Mucosa of descending colon (tissue), 3 donors: Measurements from ENCODE around the gene SLC10A7. TPM values are rescaled to one million over a fixed set of nuclear protein-coding genes. Genes with fewer than 3 reads are reported as not detected.
A peak's percentile ranks its signal among the peaks of the same experiment; 100 is the strongest.

Experiments
- ATAC-seq: fragments of 200-7000 bp; cut with Tn5 transposase; one replicate; pipeline ENCODE4 v1.9.1; 2020; ENCODE audit warnings: mild to moderate bottlenecking, moderate library complexity
- DNase-seq, 3 donors: peaks; one replicate each; pipeline ENCODE4 v3.0.0-alpha.2; 2020
- H3K36me3 ChIP-seq: fragments of 200-600 bp; one replicate; pipeline ENCODE4 v1.8.0; 2021; ENCODE audit warnings: low read depth, mild to moderate bottlenecking
- H3K4me1 ChIP-seq: fragments of 200-600 bp; one replicate; pipeline ENCODE4 v1.8.0; 2021; ENCODE audit warnings: low read depth, mild to moderate bottlenecking
- H3K4me3 ChIP-seq: fragments of 200-600 bp; one replicate; pipeline ENCODE4 v1.8.0; 2021; ENCODE audit warnings: mild to moderate bottlenecking
- H3K9me3 ChIP-seq: fragments of 200-600 bp; one replicate; pipeline ENCODE4 v1.8.0; 2021; ENCODE audit warnings: mild to moderate bottlenecking
- intact Hi-C, 2 donors: fragments of 100-400 bp; cut with DNase I in 1 of 2; cut with micrococcal nuclease in 1 of 2; formaldehyde crosslinking; loops; one replicate each; pipeline versions ENCODE4 v1.11.0 to v1.11.1; 2022; cut with DNase I, micrococcal nuclease
- total RNA-seq, 3 donors: library from RNA; stranded (reverse); fragmentation: NEBNext Ultra II Directional in 2 of 3; extraction: Animal tissue kit (Norgen Biotek cat#: 25700) in 2 of 3; gene quantifications; one replicate each; pipeline versions ENCODE4 v1.2.1 to v1.2.4, GENCODE V29; 2021 to 2023
- TF ChIP-seq, protein P1 (sequence below): fragments of 200-600 bp; IDR thresholded peaks from one replicate; pipeline ENCODE4 v1.8.0; 2022; ENCODE audit warnings: antibody characterized with exemption, mild to moderate bottlenecking
- donor health status: DM: no; HTN: no; CAD: no; lungs with moderate emphysema.
- donor health status: DM: no; HTN: no; CAD: no.
- donor health status: DM: no; HTN: yes; CAD: no.

The SLC10A7 gene
- total RNA-seq, 3 donors from 2014 or later: 10.8 to 18.4 (median 18.1) TPM

- ATAC-seq (no peak), DNase-seq (no peak)
- TF ChIP-seq, protein P1, sequence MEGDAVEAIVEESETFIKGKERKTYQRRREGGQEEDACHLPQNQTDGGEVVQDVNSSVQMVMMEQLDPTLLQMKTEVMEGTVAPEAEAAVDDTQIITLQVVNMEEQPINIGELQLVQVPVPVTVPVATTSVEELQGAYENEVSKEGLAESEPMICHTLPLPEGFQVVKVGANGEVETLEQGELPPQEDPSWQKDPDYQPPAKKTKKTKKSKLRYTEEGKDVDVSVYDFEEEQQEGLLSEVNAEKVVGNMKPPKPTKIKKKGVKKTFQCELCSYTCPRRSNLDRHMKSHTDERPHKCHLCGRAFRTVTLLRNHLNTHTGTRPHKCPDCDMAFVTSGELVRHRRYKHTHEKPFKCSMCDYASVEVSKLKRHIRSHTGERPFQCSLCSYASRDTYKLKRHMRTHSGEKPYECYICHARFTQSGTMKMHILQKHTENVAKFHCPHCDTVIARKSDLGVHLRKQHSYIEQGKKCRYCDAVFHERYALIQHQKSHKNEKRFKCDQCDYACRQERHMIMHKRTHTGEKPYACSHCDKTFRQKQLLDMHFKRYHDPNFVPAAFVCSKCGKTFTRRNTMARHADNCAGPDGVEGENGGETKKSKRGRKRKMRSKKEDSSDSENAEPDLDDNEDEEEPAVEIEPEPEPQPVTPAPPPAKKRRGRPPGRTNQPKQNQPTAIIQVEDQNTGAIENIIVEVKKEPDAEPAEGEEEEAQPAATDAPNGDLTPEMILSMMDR: no peak
- intact Hi-C loops: no loop called here
- no peaks in the 10 kb centered on the region for H3K4me1 ChIP-seq
- no peak overlapping the region for H3K4me3 ChIP-seq
- H3K36me3 ChIP-seq: no peaks in the 10 kb centered on the region
- H3K9me3 ChIP-seq: no peaks in the 10 kb centered on the region
Measured at GRCh38 chr4:146343776-146344175, 178.0 kb downstream of the SLC10A7 start.

DNA sequence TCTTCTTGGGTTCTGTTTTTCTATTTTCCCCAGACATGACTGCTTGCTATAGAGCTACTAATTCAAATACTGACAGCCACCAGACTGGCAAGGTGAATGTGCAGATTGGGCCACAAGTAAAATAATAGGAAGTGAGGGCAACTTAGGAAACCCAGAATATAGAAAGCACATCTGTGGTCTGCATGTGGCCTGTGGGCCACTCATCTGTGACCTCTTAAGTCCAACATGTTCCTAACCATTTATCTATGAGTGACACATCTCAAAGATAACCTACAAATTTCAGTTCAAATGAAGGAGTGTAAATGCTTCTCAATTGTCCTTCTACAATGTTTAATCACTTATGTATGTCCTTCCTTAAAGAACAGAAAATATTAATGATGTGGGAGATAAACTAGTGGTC is 178.5 kb downstream of the SLC10A7 start:
- DNase-seq (no peak), ATAC-seq (no peak)
- intact Hi-C loops: no loop called here
- Histone ChIP-seq H3K36me3 (no peaks in the 10 kb centered on the region), H3K4me3 (no peak overlapping the region), H3K4me1 (no peaks in the 10 kb centered on the region), H3K9me3 (no peaks in the 10 kb centered on the region)
- TF ChIP-seq, protein P1: no peak

- intact Hi-C loops: no loop called here
- Histone ChIP-seq H3K9me3 (no peaks in the 10 kb centered on the region), H3K4me3 (no peak overlapping the region), H3K36me3 (no peaks in the 10 kb centered on the region), H3K4me1 (no peaks in the 10 kb centered on the region)
- peak in 1 of 3 donors; percentile 69 for DNase-seq
- TF ChIP-seq, protein P1: no peak
- ATAC-seq: no peak
Measured at GRCh38 chr4:146342600-146343192, 179.0 kb downstream of the SLC10A7 start.

DNA sequence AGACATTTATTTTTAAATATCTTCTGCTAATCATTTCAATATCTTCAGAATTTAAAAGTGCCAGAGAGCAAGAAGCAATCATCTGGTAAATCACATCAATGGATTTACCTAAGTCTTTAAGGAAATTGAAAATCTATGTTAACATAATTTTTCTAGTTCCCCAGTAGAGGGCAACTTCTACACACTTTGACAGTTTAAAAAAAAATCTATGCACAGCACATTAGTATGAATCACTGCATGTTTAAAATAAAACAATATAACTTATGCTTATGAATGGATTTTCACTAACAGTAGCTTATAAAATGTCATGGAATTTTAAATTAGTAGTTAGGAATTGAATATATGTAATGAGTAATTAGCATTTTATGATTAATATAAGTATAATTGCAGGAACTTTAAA is 180.9 kb downstream of the SLC10A7 start:
- Histone ChIP-seq H3K4me1 (no peaks in the 10 kb centered on the region), H3K9me3 (no peaks in the 10 kb centered on the region), H3K36me3 (no peaks in the 10 kb centered on the region), H3K4me3 (no peak overlapping the region)
- TF ChIP-seq, protein P1: no peak
- ATAC-seq (no peak), DNase-seq (no peak)
- intact Hi-C loops: no loop called here

DNA sequence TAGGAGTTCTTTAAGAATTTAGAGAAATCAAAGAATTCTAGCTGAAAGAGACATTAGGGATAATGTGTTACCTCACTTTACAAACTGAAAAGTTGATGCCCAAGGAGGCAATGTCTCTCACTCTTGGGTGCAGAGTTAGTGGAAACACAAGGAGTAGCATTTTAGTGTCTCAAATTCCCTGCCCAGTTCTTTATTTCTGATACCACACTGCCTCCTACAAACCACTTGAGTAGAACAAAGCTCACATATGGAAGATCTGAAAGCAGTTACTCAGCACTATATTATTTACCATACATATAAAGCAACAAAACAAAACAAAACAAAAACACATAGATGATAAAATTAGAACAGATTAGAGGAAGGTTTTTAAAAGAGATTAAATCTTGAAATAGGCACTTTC is 183.2 kb downstream of the SLC10A7 start:
- ATAC-seq (no peak), DNase-seq (no peak)
- intact Hi-C loops: no loop called here
- no peak overlapping the region for H3K4me3 ChIP-seq
- TF ChIP-seq, protein P1: no peak
- no peaks in the 10 kb centered on the region for H3K4me1 ChIP-seq
- H3K36me3 ChIP-seq: no peaks in the 10 kb centered on the region
- no peaks in the 10 kb centered on the region for H3K9me3 ChIP-seq

DNA sequence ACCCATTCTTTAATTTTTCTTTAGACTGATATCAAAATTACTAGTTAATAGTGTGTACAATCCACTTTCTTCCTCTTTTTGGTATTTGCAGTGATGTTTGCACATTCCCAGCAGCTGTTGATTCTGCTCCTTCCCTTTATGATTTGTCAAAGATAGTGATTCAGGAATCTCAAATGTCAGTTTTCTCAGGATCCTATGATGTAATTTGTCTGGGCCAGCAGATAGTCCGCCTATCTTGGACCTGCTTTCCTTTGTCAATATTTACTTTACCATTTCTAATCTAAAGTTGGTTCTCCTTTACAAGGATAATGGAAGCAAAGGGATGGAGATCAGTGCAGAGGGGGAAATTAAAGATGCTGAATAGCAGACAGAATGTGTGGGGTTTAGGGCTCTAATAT is 185.3 kb downstream of the SLC10A7 start:
- ATAC-seq (no peak), DNase-seq (no peak)
- intact Hi-C loops: no loop called here
- H3K4me1 ChIP-seq: no peaks in the 10 kb centered on the region
- TF ChIP-seq, protein P1: no peak
- H3K9me3 ChIP-seq: no peaks in the 10 kb centered on the region
- H3K36me3 ChIP-seq: no peaks in the 10 kb centered on the region
- no peak overlapping the region for H3K4me3 ChIP-seq
